ENCODE results near the gene CCT2. TPM values are rescaled to one million over a fixed set of nuclear protein-coding genes. Genes with fewer than 3 reads are reported as not detected.

The CCT2 gene
- total RNA-seq, 4 donors from 2014 or later, result 124 to 153 (median 138) TPM

GRCh38 chr12:69644511-69644910, 59.3 kb downstream of the CCT2 start:
- Histone ChIP-seq H3K36me3 (no peaks in the 10 kb centered on the region), H3K4me3 (no peak overlapping the region), H3K27ac (no peak overlapping the region), H3K27me3 (no peaks in the 10 kb centered on the region), H3K9me3 (no peaks in the 10 kb centered on the region), H3K4me1 (peaks cover 14% of the 10 kb centered on the region in 2 donors)
- in situ Hi-C loops (cut with MboI; ENCODE audit: low sequenced_read_pairs in 4 of 4) (loop anchor here in 1 of 4 donors (10.0 kb wide), 1 partner anchor 50 kb away; the partner anchor contains the start of gene BEST3), intact Hi-C loops (cut with DNase I; ENCODE audit: low total_unique reads) (loop anchor here (5.0 kb wide), 1 partner anchor 57 kb away; the partner anchor contains the start of gene CCT2)
- no peak for TF ChIP-seq POLR2A (IDR thresholded peaks at IDR 0.05)
- TF ChIP-seq, protein P1, sequence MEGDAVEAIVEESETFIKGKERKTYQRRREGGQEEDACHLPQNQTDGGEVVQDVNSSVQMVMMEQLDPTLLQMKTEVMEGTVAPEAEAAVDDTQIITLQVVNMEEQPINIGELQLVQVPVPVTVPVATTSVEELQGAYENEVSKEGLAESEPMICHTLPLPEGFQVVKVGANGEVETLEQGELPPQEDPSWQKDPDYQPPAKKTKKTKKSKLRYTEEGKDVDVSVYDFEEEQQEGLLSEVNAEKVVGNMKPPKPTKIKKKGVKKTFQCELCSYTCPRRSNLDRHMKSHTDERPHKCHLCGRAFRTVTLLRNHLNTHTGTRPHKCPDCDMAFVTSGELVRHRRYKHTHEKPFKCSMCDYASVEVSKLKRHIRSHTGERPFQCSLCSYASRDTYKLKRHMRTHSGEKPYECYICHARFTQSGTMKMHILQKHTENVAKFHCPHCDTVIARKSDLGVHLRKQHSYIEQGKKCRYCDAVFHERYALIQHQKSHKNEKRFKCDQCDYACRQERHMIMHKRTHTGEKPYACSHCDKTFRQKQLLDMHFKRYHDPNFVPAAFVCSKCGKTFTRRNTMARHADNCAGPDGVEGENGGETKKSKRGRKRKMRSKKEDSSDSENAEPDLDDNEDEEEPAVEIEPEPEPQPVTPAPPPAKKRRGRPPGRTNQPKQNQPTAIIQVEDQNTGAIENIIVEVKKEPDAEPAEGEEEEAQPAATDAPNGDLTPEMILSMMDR (IDR thresholded peaks at IDR 0.05 in 4 of 5, conservative IDR thresholded peaks at IDR 0.05 in 1 of 5), result no peak
- ATAC-seq, result no peak
- no peak for DNase-seq

GRCh38 chr12:69645031-69645430, 59.8 kb downstream of the CCT2 start:
- intact Hi-C loops (cut with DNase I; ENCODE audit: low total_unique reads), result no loop called here
- DNase-seq, result no peak
- TF ChIP-seq POLR2A (IDR thresholded peaks at IDR 0.05), result no peak
- TF ChIP-seq, protein P1 (IDR thresholded peaks at IDR 0.05 in 4 of 5, conservative IDR thresholded peaks at IDR 0.05 in 1 of 5), result no peak
- no peak overlapping the region for H3K27ac ChIP-seq
- in situ Hi-C loops (cut with MboI; ENCODE audit: low sequenced_read_pairs in 4 of 4), result loop anchor here in 1 of 4 donors (10.0 kb wide), 1 partner anchor 50 kb away; the partner anchor contains the start of gene BEST3
- H3K4me3 ChIP-seq, result no peak overlapping the region
- no peaks in the 10 kb centered on the region for H3K36me3 ChIP-seq
- H3K4me1 ChIP-seq, result peaks cover 18 to 19% of the 10 kb centered on the region in 2 donors
- H3K27me3 ChIP-seq, result no peaks in the 10 kb centered on the region
- H3K9me3 ChIP-seq, result no peaks in the 10 kb centered on the region
- no peak for ATAC-seq

DNA sequence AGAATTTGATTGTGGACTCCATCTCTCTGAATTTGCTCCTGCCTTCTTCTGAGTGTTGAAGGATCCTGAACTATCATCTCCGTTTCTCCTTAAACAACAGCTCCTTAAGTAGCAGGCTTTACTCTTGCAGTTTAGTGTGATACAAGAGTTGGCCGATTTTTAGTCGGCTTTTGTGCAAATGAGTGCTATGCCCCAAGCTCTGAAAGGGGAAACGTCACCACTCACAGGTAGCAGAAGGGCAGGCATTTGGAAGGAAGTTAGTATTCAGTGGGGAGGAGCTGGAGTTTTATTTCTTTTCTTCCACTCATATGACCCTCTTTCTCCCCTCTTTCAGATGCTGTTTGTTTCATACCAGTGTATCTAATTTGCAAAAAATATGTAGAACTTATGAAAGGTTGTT, 61.9 kb downstream of the CCT2 start:
- DNase-seq, result no peak
- no peak for ATAC-seq
- no peaks in the 10 kb centered on the region for H3K27me3 ChIP-seq
- H3K9me3 ChIP-seq, result no peaks in the 10 kb centered on the region
- intact Hi-C loops (cut with DNase I; ENCODE audit: low total_unique reads), result no loop called here
- TF ChIP-seq POLR2A (IDR thresholded peaks at IDR 0.05), result no peak
- TF ChIP-seq, protein P1 (IDR thresholded peaks at IDR 0.05 in 4 of 5, conservative IDR thresholded peaks at IDR 0.05 in 1 of 5), result no peak
- H3K4me1 ChIP-seq, result peaks cover 17 to 21% of the 10 kb centered on the region in 2 donors
- H3K36me3 ChIP-seq, result no peaks in the 10 kb centered on the region
- in situ Hi-C loops (cut with MboI; ENCODE audit: low sequenced_read_pairs in 4 of 4), result loop anchor here in 1 of 4 donors (10.0 kb wide), 1 partner anchor 48 kb away; the partner anchor contains the start of gene BEST3
- no peak overlapping the region for H3K4me3 ChIP-seq
- H3K27ac ChIP-seq, result no peak overlapping the region

GRCh38 chr12:69648476-69648875, 63.2 kb downstream of the CCT2 start:
- in situ Hi-C loops (cut with MboI; ENCODE audit: low sequenced_read_pairs in 4 of 4) (loop anchor here in 1 of 4 donors (10.0 kb wide), 1 partner anchor 46 kb away; the partner anchor contains the start of gene BEST3), intact Hi-C loops (cut with DNase I; ENCODE audit: low total_unique reads) (no loop called here)

More at GRCh38 chr12:69648476-69648875, 63.2 kb downstream of the CCT2 start:
- DNase-seq (no peak), ATAC-seq (peak in 1 of 2 donors; percentile 56)
- no peaks in the 10 kb centered on the region for H3K9me3 ChIP-seq
- H3K4me1 ChIP-seq, result peaks cover 8 to 16% of the 10 kb centered on the region in 2 donors
- no peaks in the 10 kb centered on the region for H3K27me3 ChIP-seq
- no peaks in the 10 kb centered on the region for H3K36me3 ChIP-seq
- TF ChIP-seq, protein P1 (IDR thresholded peaks at IDR 0.05 in 4 of 5, conservative IDR thresholded peaks at IDR 0.05 in 1 of 5), result no peak
- no peak for TF ChIP-seq POLR2A (IDR thresholded peaks at IDR 0.05)
- H3K4me3 ChIP-seq, result no peak overlapping the region
- no peak overlapping the region for H3K27ac ChIP-seq
